GM18526 (cell line): Measurements from ENCODE around the gene STAC3.

ENCODE experiments used
- POLR2A ChIP-seq: IDR thresholded peaks from 3 replicates; pipeline ENCODE4 v1.6.1; 2011; ENCODE audit not compliant: insufficient read length; ENCODE audit errors: extremely low read depth

The STAC3 gene

DNA sequence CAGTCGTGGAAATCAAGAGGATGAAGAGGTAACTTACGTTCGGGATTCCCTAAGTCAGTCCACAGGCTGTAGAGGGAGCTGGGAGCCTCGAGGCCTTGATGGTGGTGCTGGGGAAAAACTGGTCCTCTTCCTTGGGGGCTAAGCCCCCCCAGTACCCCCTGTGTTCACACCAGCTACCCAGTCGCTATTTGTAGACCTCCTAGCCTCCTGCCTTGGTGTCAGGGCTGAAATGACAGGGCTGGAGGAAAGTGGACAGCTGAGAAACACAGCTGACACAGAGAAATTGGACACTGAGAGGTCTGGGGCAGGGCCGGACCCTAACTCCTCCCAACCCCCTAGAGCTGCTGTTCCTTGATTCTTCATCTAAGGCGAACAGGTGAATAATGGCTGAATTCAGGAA lies at the start of gene STAC3:
TSS of gene STAC3 (minus strand) at position 232 of the 400 bp plus-strand sequence. CDS start 1,551 bp downstream, outside the sequence.
- TF ChIP-seq POLR2A: no peak

DNA sequence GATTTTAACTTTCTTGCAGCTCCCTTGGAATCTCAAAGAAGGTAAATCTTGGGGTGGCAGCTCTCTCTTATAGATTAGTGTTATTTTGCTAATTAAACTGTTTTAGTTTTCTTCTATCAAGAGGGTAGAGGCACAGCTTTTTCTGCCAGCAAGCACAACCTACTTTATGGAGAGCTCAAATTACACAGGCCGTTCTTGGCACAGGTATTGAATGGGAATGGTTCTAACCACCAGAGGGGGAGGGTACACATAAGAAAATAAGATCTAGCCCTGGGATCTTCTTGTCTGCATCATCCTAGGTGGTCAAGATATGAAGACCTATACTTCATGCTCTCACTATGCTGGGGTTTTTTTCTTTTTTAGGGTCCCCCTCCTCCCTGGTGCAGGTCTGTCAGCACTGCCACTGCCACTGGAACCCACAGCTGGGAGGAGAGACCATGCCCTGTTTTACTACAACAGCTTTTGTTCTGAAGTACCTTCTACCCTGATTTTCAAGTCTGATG lies 48.6 kb upstream of the STAC3 start:
- no peak for TF ChIP-seq POLR2A

DNA sequence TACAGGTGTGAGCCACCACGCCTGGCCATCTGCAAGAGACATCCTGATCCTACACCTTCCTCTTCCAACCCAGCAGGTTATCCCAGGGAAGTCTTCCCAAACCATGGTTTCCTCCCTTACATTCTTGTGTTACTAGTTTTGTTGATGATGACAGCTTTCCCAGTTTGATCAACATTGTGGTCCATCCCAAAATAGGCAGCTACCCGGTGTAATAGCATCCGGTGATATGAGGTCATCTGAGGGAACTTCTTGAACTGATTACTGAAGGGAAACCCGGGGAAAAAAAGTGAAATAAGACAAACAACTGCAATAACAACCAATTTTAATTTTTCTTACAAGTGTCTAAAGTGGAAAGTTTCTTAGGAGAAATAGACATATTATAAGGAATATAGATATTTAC lies 45.3 kb upstream of the STAC3 start:
- no peak for TF ChIP-seq POLR2A

DNA sequence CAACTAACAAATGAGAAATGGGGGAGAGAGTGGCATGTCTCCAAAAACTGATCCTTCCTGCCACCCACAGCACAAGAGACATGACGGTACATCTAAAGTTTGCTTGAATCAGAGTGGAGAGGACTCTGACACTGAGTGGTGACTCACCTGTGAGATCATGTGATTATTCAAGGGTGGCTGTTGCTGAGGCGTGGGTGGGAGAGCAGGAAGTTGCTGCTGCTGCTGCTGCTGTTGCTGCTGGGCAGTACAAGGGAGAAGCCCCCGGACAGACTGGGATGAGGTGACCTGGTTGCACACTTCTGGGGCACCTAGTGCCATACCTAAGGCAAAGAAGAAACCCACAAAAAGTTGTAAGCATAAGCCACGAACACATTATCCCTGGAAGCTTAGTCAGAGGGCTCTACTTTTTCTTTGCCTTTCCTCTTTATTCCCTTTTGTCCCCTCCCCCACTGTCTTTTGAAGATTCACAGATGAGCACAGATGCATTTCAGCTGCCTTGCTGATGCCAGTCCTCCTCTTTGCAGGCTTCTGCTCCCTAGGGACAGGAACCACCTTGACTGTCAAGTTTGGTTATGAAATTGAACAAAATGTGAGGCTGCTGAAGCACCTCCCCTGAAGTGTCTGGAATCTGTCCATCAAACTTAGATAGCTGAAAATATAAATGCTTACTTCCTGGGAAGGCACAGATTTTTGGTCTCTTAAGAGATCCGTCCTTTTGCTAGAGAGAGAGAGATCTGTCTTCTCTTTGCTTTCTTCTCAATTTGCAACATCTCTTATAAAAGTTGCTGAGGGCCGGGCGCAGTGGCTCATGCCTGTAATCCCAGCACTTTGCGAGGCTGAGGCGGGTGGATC lies 29.4 kb upstream of the STAC3 start:
- TF ChIP-seq POLR2A: peak; percentile 41

DNA sequence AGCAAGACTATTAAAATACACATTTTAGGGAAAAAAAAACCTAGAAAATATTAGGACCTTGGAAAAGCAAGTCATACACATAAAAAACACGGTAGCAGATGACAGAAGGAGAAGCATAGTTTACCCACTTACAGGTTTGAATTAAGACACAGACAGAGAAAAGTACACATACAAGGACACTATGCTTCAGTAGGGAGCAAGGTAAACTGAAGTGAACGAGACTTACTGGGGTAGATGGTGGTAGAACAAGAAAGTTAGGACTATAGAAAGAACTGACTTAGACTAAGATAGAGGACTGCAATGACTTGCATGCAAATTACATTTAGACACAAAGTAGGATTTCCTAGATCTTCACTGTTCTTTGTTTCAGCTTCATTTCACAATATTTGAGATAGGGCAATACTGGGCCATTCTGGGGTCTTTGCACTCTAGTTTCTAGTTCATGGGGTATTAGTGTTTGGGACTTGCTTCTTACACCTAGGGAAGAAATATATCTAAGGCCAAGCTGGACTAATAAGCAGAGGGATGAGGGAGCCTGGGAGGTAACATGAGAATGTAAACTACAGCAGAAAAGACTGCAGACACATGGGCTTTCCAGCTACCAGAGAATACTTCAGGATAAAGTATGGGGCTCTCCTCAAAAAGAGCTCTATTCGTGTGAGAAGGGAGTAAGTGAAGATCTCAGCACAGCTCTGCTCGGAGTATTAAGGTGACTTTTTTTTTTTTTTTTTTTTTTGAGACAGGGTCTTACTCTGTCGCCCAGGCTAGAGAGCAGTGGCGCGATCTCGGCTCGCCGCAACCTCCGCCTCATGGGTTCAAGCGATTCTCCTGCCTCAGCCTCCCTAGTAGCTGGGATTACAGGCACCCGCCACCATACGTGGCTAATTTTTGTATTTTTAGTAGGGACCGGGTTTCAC lies 27.7 kb upstream of the STAC3 start:
- no peak for TF ChIP-seq POLR2A

DNA sequence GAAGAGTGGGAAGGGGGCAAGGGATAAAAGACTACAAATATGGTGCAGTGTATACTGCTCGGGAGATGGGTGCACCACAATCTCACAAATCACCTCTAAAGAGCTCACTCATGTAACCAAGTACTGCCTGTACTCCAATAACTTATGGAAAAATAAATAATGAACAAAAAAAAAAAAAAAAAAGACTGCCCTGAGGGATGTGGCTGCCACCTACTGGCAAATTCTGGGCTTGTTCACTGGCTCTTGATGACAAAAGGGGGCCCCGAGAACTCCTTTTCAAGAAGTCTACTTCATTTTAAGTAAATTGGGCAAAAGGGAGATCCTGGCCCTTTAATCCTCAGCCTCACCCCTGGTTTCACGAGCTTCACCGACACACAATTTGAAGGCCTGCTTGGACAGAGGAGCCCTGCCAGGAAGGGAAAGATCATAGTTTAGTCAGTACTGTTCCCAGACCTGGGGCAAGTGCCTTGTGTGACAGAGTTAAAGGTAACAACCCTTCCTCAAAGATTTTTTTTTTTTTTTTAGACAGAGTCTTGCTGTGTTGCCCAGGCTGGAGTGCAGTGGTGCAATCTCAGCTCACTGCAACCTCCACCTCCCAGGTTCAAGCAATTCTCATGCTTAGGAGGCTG lies 26.1 kb upstream of the STAC3 start:
- no peak for TF ChIP-seq POLR2A

DNA sequence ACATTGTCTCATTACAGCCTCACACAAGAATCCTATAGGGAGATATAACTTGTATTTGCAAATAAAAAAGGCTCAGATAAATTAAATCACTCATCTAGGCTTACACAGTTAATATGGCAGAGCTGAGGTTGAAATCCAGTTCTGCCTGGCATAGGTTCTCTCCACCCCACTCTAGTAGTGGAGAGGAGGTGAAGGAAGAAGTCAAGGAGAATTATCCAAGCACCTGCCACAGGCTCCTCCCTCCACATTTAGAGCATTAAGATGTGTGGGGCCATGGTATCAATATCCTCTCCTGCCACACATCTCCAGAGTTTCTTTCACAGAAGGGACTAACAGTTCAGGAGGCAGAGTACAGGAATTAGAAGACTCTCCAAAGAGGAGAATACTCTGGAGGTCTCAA lies 22.5 kb upstream of the STAC3 start:
- no peak for TF ChIP-seq POLR2A

DNA sequence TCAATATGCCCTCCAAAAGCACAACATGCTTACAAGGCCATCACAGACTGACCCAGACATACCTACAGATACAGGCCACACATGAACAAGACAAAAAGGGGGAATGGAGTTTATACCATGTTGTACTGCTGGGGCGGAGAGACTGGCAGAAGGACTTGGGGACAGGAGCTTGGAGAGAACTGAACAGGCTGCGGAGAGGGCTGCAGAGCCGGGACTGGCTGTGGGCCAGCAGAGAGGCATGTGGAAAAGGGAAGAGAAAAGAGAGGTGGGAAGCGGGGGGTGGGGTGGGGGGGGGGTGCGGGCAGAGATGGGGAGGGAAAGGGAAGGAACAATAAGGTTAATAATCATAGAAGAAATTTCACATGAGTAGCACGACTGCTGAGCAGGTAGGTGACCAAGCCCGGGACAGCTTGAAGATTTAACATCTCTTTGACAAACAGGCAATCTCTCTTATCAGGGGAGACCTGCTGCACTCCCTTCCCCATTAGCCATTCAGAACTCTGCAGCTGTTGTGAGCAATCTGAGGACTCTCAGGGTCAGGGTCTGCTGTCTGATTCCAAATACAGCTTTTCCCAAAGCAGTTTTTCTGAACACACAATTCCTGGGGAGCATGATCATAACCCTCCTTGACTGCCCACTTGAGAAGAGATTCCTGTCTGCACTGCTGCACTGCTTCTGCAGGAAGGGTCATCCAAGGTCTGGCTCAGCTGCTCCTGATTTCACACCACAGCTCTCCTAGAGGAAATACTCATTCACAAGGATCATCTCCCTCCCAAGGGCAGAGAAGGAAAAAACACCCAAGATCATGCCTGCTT lies 21.6 kb upstream of the STAC3 start:
- TF ChIP-seq POLR2A: no peak

DNA sequence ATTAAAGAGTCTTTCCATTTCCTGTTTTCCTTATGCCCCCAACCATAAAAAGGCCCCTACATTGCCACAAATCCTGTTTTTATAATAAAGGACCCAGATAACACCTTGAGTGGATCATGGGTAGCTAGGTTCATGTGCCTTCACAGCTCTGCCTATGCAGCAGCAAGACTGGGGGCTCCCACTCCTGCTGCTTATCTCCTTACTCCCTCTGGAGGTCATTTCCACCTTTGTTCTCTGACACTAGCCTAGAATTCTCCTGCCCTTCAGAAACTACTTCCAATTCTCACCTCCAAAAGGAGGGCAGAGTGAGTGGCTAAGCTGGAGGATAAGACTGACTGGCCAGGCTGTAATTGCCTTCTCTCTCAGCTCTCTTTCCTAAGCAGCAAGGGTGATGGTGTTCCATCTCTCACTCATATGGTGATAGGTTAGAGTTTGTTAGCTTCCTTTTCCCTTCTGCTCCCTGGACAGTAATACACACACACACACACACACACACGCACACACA lies 20.0 kb upstream of the STAC3 start:
- no peak for TF ChIP-seq POLR2A

DNA sequence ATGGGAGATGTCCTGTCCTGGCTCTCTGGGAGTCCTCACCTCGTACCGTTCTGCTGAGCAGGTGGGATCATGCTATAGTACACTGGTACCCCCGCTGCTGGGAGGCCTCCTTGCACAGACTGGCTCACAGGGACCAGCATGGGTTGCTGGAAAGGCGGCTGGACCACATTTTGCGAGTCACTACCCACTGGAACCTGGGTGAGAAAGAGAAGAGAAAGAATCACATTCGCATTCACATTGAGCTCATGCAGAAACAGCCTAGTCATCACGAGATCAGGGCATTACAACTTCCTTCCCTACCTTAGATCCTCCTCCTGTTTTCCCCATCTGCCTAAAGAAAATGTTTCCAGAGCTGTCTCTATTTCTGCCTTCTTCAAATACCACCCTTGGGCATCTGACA lies 17.3 kb upstream of the STAC3 start:
- no peak for TF ChIP-seq POLR2A

DNA sequence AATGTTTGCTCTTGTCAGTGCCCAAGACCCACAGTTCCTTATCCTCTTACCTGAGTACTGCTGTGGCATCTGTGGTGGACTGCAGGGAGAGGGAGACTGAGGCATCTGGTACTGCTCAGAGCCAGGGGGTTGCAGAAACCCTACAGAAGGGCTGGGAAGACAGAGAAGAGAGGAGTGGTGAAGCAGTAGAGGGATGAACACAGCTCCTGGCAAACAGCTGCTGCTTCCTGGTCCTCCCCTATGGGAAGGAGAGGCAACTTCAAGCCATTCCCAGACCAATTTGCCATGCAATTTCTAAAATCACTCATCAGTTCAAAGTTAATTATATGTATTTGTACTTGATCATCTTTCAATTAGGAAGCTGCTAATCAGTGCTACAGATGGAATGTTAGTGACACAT lies 15.7 kb upstream of the STAC3 start:
- TF ChIP-seq POLR2A: no peak

DNA sequence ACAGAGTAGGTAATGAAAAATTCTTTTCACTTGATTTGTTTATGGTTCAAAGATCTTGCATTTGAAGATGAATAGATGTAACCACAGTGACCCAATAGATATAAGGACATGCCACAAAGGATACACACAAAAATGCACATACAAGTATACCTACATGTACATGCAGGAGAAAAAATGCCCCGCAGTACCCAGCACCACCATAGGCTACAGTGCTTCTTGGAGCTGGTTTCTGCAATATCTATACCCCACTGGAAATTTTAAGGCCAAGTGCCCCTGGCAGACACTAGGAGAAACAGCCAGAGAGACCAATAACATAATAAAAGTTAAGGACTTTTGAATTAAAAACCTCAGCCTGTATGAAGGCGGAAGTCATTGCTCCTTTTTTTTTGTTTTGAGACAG lies 12.1 kb upstream of the STAC3 start:
- no peak for TF ChIP-seq POLR2A

DNA sequence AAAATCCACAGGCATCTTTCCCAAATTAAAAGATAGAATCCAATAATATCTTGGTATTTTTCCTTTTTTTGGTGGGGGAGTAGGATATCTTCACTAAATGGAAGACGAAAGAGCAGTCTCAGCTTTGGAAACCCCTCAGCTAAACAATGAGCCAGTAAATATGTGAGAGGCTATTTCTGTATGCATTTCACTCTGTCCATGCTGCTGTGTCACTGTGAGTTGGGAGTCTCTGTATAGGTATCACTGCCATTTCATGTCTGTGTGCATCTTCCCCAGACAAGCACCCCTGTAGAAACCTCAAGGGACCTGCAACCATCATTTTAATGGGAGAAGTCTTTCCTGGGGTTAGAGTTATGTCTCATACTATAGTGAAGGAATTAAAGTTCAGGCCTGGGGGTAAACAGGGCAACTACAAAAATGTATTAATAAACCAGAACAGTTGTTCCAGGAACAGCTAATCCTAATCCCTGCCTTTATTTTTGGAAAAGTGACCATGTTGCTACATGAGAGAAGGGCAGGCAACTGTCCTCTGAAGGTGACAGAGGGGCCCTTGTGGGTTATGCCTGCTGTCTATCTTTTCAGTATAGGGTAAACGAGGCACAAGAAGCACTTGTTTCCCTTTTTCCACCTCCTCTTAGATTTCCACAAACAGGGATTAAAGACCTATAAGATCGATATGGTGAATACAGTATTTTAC lies 11.3 kb upstream of the STAC3 start:
- no peak for TF ChIP-seq POLR2A

DNA sequence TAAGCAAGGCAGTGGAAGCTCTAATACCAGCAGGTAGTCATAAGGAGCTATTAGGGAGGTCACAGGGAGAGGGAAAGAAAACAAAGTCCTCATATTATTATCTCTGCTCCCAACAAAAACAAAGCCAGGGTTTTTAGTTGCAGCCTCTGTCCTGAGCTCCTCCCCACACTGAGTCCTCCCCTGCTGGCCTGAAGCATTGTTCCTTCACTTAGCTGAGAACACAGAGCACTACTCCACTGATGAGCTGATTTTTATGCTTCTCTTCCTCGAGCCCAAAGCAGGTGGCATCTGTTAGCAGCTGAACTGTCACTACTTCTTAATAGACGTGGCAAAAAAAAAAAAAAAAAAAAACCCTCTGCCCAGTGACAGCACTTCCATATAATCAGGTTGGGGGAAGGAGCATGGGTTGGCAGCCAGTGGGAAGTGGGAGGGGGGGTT lies 10.5 kb upstream of the STAC3 start:
- TF ChIP-seq POLR2A: no peak
